GM12864 (cell line): ENCODE results near the gene OR14C36.

ENCODE experiments used
- DNase-seq: peaks from one replicate; pipeline ENCODE4 v3.0.0-alpha.2; 2011; ENCODE audit warnings: low read depth
- H3K4me3 ChIP-seq: 2 replicates; pipeline ENCODE4 v1.5.1; 2011; ENCODE audit warnings: mild to moderate bottlenecking, low read depth, low read length, control low read depth
- TF ChIP-seq, protein P1 (sequence below): IDR thresholded peaks from 2 replicates; pipeline ENCODE4 v1.5.1; 2011; ENCODE audit warnings: low read depth, mild to moderate bottlenecking, moderate library complexity, low read length, control low read depth, inconsistent platforms; ENCODE audit errors: missing control alignments

Gene OR14C36

GRCh38 chr1:248359415-248359814 lies 10.8 kb downstream of the OR14C36 start:
- H3K4me3 ChIP-seq, result no peak overlapping the region
- DNase-seq, result no peak
- TF ChIP-seq, protein P1, sequence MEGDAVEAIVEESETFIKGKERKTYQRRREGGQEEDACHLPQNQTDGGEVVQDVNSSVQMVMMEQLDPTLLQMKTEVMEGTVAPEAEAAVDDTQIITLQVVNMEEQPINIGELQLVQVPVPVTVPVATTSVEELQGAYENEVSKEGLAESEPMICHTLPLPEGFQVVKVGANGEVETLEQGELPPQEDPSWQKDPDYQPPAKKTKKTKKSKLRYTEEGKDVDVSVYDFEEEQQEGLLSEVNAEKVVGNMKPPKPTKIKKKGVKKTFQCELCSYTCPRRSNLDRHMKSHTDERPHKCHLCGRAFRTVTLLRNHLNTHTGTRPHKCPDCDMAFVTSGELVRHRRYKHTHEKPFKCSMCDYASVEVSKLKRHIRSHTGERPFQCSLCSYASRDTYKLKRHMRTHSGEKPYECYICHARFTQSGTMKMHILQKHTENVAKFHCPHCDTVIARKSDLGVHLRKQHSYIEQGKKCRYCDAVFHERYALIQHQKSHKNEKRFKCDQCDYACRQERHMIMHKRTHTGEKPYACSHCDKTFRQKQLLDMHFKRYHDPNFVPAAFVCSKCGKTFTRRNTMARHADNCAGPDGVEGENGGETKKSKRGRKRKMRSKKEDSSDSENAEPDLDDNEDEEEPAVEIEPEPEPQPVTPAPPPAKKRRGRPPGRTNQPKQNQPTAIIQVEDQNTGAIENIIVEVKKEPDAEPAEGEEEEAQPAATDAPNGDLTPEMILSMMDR, result no peak

- no peak for DNase-seq
- TF ChIP-seq, protein P1, result no peak
- H3K4me3 ChIP-seq, result no peak within 1 kb of the TSS
Observed at GRCh38 chr1:248361121-248361715, 12.6 kb downstream of the OR14C36 start, which contains the start of gene OR2T4. TSS of gene OR2T4 (plus strand) at chr1:248361665. CDS start at chr1:248361665, 0 bp downstream.

- TF ChIP-seq, protein P1, result no peak
- DNase-seq, result no peak
Observed at GRCh38 chr1:248366609-248367008, 18.0 kb downstream of the OR14C36 start.

GRCh38 chr1:248372394-248372793 lies 23.8 kb downstream of the OR14C36 start:
- no peak overlapping the region for H3K4me3 ChIP-seq
- no peak for DNase-seq
- TF ChIP-seq, protein P1, result no peak

More at GRCh38 chr1:248366609-248367008, 18.0 kb downstream of the OR14C36 start:
- H3K4me3 ChIP-seq, result no peak overlapping the region

- H3K4me3 ChIP-seq, result no peak overlapping the region
- TF ChIP-seq, protein P1, result no peak
- DNase-seq, result no peak
Observed at GRCh38 chr1:248373761-248374160, 25.2 kb downstream of the OR14C36 start.

GRCh38 chr1:248375446-248375845 lies 26.9 kb downstream of the OR14C36 start, which contains the start of gene OR2T6:
TSS of gene OR2T6 (plus strand) at chr1:248375746. CDS start at chr1:248387609, 11,863 bp downstream.
- TF ChIP-seq, protein P1, result no peak
- DNase-seq, result no peak
- no peak within 1 kb of the TSS for H3K4me3 ChIP-seq

GRCh38 chr1:248376916-248377315 lies 28.3 kb downstream of the OR14C36 start:
- DNase-seq, result no peak
- H3K4me3 ChIP-seq, result no peak overlapping the region
- TF ChIP-seq, protein P1, result no peak
